Measurements from ENCODE around the gene NKD1.

NKD1 gene

GRCh38 chr16:50615891-50616290, 67.7 kb downstream of the NKD1 start:
- DNase-seq, result no peak

DNA sequence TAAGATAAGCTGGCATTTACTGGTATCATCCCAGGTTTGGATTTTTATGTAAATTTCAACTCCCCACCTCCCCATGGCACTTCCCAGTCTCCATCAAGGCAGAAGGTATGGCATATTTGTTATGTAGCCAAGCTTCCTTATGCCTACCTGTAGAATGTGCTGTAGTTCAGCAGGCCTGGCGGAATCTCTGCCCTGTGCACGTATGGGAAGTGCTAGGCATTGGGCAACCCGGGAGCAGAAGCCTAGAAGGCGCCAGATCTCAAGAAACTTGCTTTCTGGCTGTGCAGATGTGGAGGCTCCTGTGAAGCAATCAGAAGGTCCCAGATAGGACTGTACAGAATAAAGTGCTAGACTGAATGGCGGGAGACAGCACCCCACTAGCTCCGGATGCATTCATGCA, 68.2 kb downstream of the NKD1 start:
- no peak for DNase-seq

- no peak for DNase-seq
Measured at GRCh38 chr16:50616883-50617645, 68.9 kb downstream of the NKD1 start.

GRCh38 chr16:50617646-50618184, 69.5 kb downstream of the NKD1 start:
- no peak for DNase-seq

GRCh38 chr16:50618238-50618918, 70.2 kb downstream of the NKD1 start:
- no peak for DNase-seq

- DNase-seq, result no peak
Measured at GRCh38 chr16:50619702-50620491, 71.7 kb downstream of the NKD1 start.

- no peak for DNase-seq
Measured at GRCh38 chr16:50620646-50621451, 72.7 kb downstream of the NKD1 start.

DNA sequence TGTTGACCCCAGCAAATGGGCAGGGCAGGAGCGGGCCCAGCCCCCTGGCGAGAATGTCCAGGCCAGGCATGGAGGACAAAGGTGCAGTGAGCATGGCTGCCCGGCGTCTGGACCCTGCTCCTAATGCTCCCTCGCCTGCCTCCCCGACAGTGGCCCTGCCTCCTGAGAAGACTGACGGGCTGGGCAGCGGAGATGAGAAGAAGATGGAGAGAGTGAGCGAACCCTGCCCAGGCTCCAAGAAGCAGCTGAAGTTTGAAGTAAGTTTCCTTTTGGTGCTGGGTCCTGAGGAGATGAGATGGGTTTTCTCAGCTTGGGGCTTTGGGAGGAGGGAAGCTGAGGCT, 73.2 kb downstream of the NKD1 start:
- DNase-seq, result no peak

GRCh38 chr16:50622029-50622428, 73.8 kb downstream of the NKD1 start:
- DNase-seq, result no peak

- no peak for DNase-seq
Measured at GRCh38 chr16:50622643-50623369, 74.6 kb downstream of the NKD1 start.

DNA sequence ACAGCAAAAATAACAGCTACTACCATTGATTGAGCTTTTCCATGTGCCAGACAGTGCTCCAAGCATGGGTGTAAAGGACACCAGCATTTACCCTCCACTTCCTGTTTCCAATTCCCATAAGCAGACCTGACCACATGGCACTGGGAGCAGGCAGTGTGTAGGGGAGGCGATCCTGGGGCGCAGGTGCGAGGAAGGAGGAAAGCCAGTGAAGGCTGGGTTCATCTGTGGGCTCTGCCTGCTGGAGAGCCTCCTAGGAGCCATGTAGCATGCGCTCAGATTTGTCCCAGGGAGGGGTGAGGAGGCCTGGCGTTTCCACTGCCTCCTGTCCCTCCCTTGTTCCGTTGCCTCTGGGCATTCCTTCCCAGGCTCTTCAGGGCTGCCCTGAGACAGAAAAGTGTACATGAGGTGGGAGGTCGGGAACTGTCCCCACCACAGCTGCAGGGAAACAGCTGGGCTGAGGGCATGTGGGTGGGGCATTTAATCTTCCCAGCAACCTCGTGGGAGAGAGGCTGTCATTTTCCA, 76.3 kb downstream of the NKD1 start:
- DNase-seq, result no peak

DNA sequence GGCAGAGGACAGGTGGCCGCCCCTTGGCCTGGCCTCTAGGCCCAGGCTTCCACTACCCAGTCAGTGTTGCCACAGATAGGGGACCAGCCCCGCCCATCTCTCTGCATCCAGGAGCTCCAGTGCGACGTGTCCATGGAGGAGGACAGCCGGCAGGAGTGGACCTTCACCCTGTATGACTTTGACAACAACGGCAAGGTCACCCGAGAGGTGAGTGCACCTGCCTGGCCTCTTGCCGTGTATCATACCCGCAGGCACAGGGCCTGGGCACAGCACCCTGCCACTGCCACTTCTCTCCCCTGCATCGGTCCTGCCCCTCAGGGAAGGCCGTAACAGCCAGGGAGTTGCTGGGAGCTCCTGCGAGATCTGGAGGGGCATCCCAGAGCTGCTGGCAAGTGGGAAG, 77.2 kb downstream of the NKD1 start:
- DNase-seq, result no peak

- DNase-seq, result peak in 1 of 5 experiments; percentile 14
Measured at GRCh38 chr16:50626868-50627267, 78.7 kb downstream of the NKD1 start.

DNA sequence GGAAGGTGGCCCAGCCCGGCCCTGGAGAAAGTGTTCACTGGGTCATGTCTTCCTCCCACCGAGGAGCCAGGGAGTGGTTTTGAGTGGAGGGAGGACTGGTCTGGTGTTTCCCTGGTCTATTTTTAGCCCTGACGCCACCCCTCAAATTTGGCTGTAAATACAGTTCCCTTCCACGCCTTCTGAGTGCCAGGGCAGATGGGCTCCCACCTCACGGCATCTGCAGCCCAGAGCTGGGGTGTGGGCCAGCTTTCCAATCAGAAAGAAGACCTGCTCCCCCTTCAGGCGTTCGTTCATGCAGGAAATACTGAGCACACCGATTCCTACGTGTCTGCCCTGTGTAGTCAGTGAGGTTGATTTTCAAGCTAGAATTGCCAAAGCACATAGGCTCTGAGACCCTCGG, 79.2 kb downstream of the NKD1 start:
- peak in 2 of 5 experiments; percentile 5 to 34 for DNase-seq

- DNase-seq, result no peak
Measured at GRCh38 chr16:50628156-50628802, 80.1 kb downstream of the NKD1 start.

- no peak for DNase-seq
Measured at GRCh38 chr16:50629334-50629733, 81.1 kb downstream of the NKD1 start.

GRCh38 chr16:50630394-50631020, 82.3 kb downstream of the NKD1 start:
- DNase-seq, result no peak

DNA sequence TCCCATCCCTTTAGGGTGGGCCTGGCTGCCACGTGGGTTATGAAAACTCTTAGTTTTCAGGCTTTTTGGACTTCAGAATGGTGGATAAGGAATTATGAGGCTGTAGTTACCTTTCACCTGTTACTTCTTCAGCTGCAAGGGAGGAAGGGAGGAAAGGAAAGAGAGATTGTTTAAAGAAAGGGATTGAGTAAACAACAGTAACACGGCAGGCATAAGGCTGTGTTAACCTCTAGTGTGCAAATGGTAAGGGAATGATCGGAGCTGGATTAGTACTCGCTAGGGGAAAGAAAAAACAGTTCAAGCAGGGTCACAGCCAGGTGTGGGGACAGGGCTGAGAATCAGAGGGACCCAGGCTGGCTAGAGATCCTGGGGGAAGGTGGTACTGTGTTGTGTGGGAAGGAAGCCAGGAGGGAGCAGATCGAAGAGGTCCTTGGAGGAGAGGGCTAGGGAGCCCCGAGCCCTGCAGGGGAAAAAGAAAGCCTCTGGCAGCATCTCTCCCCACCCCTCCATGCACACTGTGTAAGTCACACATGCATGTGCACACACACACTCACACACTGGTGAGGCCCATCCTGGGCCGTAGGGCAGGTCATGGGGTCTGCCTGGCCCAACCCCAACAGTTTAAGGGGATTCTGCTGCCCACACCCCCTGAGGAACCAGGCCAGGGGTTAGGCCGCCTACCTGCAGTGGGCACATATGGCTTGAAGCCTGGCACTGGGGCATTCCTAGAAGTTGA, 83.2 kb downstream of the NKD1 start:
- DNase-seq, result no peak

DNA sequence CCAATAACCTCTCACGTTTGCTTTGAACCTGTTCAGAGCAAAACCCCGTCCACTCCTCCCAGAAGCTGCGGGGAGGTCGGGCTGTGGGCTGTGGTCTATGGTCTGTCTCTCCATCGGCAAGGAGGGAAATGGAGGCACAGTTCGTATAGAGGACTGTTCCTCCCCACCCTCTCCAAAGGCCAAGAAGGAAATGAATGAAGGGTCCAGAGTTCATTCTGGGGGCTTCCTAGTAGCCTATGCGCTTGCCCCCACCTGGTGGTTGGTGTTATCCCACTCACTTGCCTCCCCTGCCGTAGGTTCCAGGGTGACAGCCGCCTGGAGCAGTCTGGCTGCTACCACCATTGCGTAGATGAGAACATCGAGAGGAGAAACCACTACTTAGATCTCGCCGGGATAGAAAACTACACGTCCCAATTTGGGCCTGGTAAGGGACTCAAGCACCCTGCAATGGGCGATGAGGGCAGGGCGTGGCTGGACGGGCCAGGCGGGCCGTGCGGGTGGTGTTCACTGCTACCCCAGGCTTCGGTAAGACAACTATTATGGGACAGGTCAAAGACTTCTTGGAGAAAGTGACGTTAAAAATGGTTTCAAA, 83.9 kb downstream of the NKD1 start:
- no peak for DNase-seq
